ENCODE results near the gene ARHGEF4. TPM values are rescaled to one million over a fixed set of nuclear protein-coding genes. Genes with fewer than 3 reads are reported as not detected.

The ARHGEF4 gene
- total RNA-seq, 1 experiment from 2014 or later = 26.6 TPM

GRCh38 chr2:131035112-131035825, 198.6 kb downstream of the ARHGEF4 start (continued):
- TF ChIP-seq CBX3 (IDR thresholded peaks at IDR 0.05; ENCODE audit: low read depth) (no peak), EGR1 (IDR thresholded peaks at IDR 0.05; ENCODE audit: low read depth) (no peak), EZH2 (IDR thresholded peaks at IDR 0.05) (no peak), YY1 (IDR thresholded peaks at IDR 0.05; ENCODE audit: extremely low read depth, insufficient replicate concordance, low read depth, low read length) (no peak), POLR2A (IDR thresholded peaks at IDR 0.05; ENCODE audit: borderline replicate concordance, extremely low read depth, insufficient read depth, insufficient read length) (no peak), SIN3A (IDR thresholded peaks at IDR 0.05; ENCODE audit: low read depth) (no peak), ATF3 (IDR thresholded peaks at IDR 0.05) (no peak)

- DNase-seq (ENCODE audit: low read depth, low spot score) (no peak), ATAC-seq (no peak)
- Histone ChIP-seq H3K4me2 (ENCODE audit: low read length) (no peak overlapping the region), H3K4me1 (ENCODE audit: control insufficient read depth in 1 of 2, insufficient read depth in 2 of 2, low read length in 2 of 2) (no peaks in the 10 kb centered on the region), H3K9me2 (ENCODE audit: insufficient read depth) (no peaks in the 10 kb centered on the region), H4K20me1 (ENCODE audit: insufficient read depth) (no peaks in the 10 kb centered on the region), H3K4me3 (replicated peaks in 1 of 2; ENCODE audit: low read depth in 1 of 2, low read length in 2 of 2) (no peak overlapping the region), H2AFZ (ENCODE audit: low read depth, low read length, poor library complexity, severe bottlenecking) (no peak overlapping the region), H3K79me2 (ENCODE audit: insufficient read depth, low read length) (no peaks in the 10 kb centered on the region), H3K36me3 (ENCODE audit: control insufficient read depth in 1 of 2, insufficient read depth in 2 of 2, low read length in 2 of 2) (no peaks in the 10 kb centered on the region), H3K9ac (ENCODE audit: low read length) (no peak overlapping the region), H3K27ac (ENCODE audit: low read depth, low read length) (no peak overlapping the region), H3K27me3 (ENCODE audit: insufficient read depth, low read length) (no peaks in the 10 kb centered on the region), H3K9me3 (ENCODE audit: control insufficient read depth in 1 of 2, insufficient read depth in 1 of 2, low read depth in 1 of 2, low read length in 2 of 2) (no peaks in the 10 kb centered on the region)
- TF ChIP-seq POLR2AphosphoS5 (IDR thresholded peaks at IDR 0.05; ENCODE audit: low read depth, low read length) = no peak
- ChIA-PET POLR2A (no interaction called here), CTCF (no interaction called here), RAD21 (ENCODE audit: low non-redundant PET in 1 of 2, low total read pairs in 2 of 2, uncharacterized antibody in 2 of 2, unreplicated experiment in 2 of 2) (no interaction called here)
- intact Hi-C loops (cut with micrococcal nuclease) = no loop called here
- BruUV-seq (replicated peaks) = no TSS peak
These were observed 199.1 kb downstream of the ARHGEF4 start for GRCh38 chr2:131035826-131036231.

- Histone ChIP-seq H3K79me2 (ENCODE audit: insufficient read depth, low read length) (no peaks in the 10 kb centered on the region), H3K9me3 (ENCODE audit: control insufficient read depth in 1 of 2, insufficient read depth in 1 of 2, low read depth in 1 of 2, low read length in 2 of 2) (no peaks in the 10 kb centered on the region), H3K36me3 (ENCODE audit: control insufficient read depth in 1 of 2, insufficient read depth in 2 of 2, low read length in 2 of 2) (no peaks in the 10 kb centered on the region), H3K27me3 (ENCODE audit: insufficient read depth, low read length) (no peaks in the 10 kb centered on the region), H3K4me1 (ENCODE audit: control insufficient read depth in 1 of 2, insufficient read depth in 2 of 2, low read length in 2 of 2) (no peaks in the 10 kb centered on the region), H3K27ac (ENCODE audit: low read depth, low read length) (no peak overlapping the region), H2AFZ (ENCODE audit: low read depth, low read length, poor library complexity, severe bottlenecking) (no peak overlapping the region), H3K4me2 (ENCODE audit: low read length) (no peak overlapping the region), H4K20me1 (ENCODE audit: insufficient read depth) (no peaks in the 10 kb centered on the region), H3K9ac (ENCODE audit: low read length) (no peak overlapping the region), H3K9me2 (ENCODE audit: insufficient read depth) (no peaks in the 10 kb centered on the region), H3K4me3 (replicated peaks in 1 of 2; ENCODE audit: low read depth in 1 of 2, low read length in 2 of 2) (no peak overlapping the region)
- RAD21 ChIA-PET (ENCODE audit: low non-redundant PET in 1 of 2, low total read pairs in 2 of 2, uncharacterized antibody in 2 of 2, unreplicated experiment in 2 of 2) = no interaction called here
- POLR2A ChIA-PET = no interaction called here
- no peak for TF ChIP-seq EGR1 (IDR thresholded peaks at IDR 0.05; ENCODE audit: low read depth)
- TF ChIP-seq FOSL1 (IDR thresholded peaks at IDR 0.05; ENCODE audit: low read depth) = no peak
- no peak for TF ChIP-seq REST (IDR thresholded peaks at IDR 0.05; ENCODE audit: low read depth)
- TF ChIP-seq ELF1 (IDR thresholded peaks at IDR 0.05; ENCODE audit: borderline replicate concordance, low read depth) = no peak
- no peak for TF ChIP-seq YY1 (IDR thresholded peaks at IDR 0.05; ENCODE audit: extremely low read depth, insufficient replicate concordance, low read depth, low read length)
- BruUV-seq (replicated peaks) = no TSS peak
- intact Hi-C loops (cut with micrococcal nuclease) = no loop called here
- CTCF ChIA-PET = no interaction called here
- ATAC-seq = no peak
- no peak for DNase-seq (ENCODE audit: low read depth, low spot score)
These were observed 199.6 kb downstream of the ARHGEF4 start for GRCh38 chr2:131036269-131036668.

Measured in HCT116 (cell line).